ENCODE results near the gene MFSD6.
A peak's percentile ranks its signal among the peaks of the same experiment; 100 is the strongest.

Gene MFSD6

GRCh38 chr2:190443055-190443454 lies 34.9 kb downstream of the MFSD6 start:
- DNase-seq = no peak

- no peak for DNase-seq
Measured at GRCh38 chr2:190443778-190444481, 35.8 kb downstream of the MFSD6 start.

GRCh38 chr2:190444976-190445375 lies 36.8 kb downstream of the MFSD6 start:
- DNase-seq = no peak

- no peak for DNase-seq
Measured at GRCh38 chr2:190446193-190446592, 38.0 kb downstream of the MFSD6 start.

GRCh38 chr2:190446750-190447516 lies 38.8 kb downstream of the MFSD6 start:
- DNase-seq = no peak

- DNase-seq = no peak
Measured at GRCh38 chr2:190447766-190448165, 39.6 kb downstream of the MFSD6 start.

GRCh38 chr2:190449925-190450324 lies 41.8 kb downstream of the MFSD6 start:
- no peak for DNase-seq

GRCh38 chr2:190450363-190450762 lies 42.2 kb downstream of the MFSD6 start:
- DNase-seq = no peak

- no peak for DNase-seq
Measured at GRCh38 chr2:190451561-190452176, 43.5 kb downstream of the MFSD6 start.

- no peak for DNase-seq
Measured at GRCh38 chr2:190452433-190452832, 44.3 kb downstream of the MFSD6 start.

GRCh38 chr2:190454795-190455194 lies 46.6 kb downstream of the MFSD6 start:
- DNase-seq = no peak

GRCh38 chr2:190455358-190456095 lies 47.4 kb downstream of the MFSD6 start:
- DNase-seq = no peak

GRCh38 chr2:190456833-190457232 lies 48.7 kb downstream of the MFSD6 start:
- DNase-seq = no peak

GRCh38 chr2:190457256-190457655 lies 49.1 kb downstream of the MFSD6 start:
- DNase-seq = no peak

- DNase-seq = no peak
Measured at GRCh38 chr2:190458352-190459107, 50.4 kb downstream of the MFSD6 start.

GRCh38 chr2:190459881-190460280 lies 51.7 kb downstream of the MFSD6 start:
- DNase-seq = no peak

- no peak for DNase-seq
Measured at GRCh38 chr2:190460487-190460886, 52.3 kb downstream of the MFSD6 start.

GRCh38 chr2:190462181-190462580 lies 54.0 kb downstream of the MFSD6 start:
- DNase-seq = no peak

- no peak for DNase-seq
Measured at GRCh38 chr2:190462611-190463010, 54.5 kb downstream of the MFSD6 start.

- no peak for DNase-seq
Measured at GRCh38 chr2:190465060-190465459, 56.9 kb downstream of the MFSD6 start.

- peak; percentile 73 for DNase-seq
Measured at GRCh38 chr2:190466819-190467446, 58.8 kb downstream of the MFSD6 start.

- DNase-seq = peak; percentile 50
Measured at GRCh38 chr2:190467575-190468083, 59.5 kb downstream of the MFSD6 start.
